Ovary (tissue), 9 donors: ENCODE data around the gene TMEM202. TPM values are rescaled to one million over a fixed set of nuclear protein-coding genes. Genes with fewer than 3 reads are reported as not detected.
"Not testable (repeated sequence)": the region's sequence is repeated elsewhere in the genome, so short reads cannot be mapped to it uniquely, and the experiment has no call there.

ENCODE experiments used
- DNase-seq, 5 donors: peaks; one replicate each; pipeline ENCODE4 v3.0.0-alpha.2; 2019 to 2020
- H3K27ac ChIP-seq, 2 donors: fragments of 200-600 bp; one replicate each; pipeline versions ENCODE4 v1.5.1 to v1.8.0; 2019 to 2022
- H3K27me3 ChIP-seq: fragments of 200-600 bp; one replicate; pipeline ENCODE4 v1.8.0; 2022
- H3K36me3 ChIP-seq: fragments of 200-600 bp; sonication (generic); one replicate; pipeline ENCODE4 v1.5.1; 2019
- H3K4me1 ChIP-seq: one replicate; pipeline ENCODE4 v1.8.1; 2013; ENCODE audit warnings: mild to moderate bottlenecking, moderate library complexity; ENCODE audit not compliant: insufficient read depth
- H3K4me3 ChIP-seq: fragments of 200-600 bp; sonication (generic); one replicate; pipeline ENCODE4 v1.5.1; 2017
- H3K9me3 ChIP-seq, 2 donors: fragments of 200-600 bp in 1 of 2; sonication (generic) in 1 of 2; one replicate each; pipeline versions ENCODE4 v1.5.1 to v1.8.1; 2013 to 2019; ENCODE audit warnings: mild to moderate bottlenecking in 1 of 2, moderate library complexity in 1 of 2
- EP300 ChIP-seq: sonication (generic); formaldehyde crosslinking; IDR thresholded peaks from one replicate; pipeline ENCODE4 v1.6.1; 2017; ENCODE audit warnings: antibody characterized with exemption
- POLR2A ChIP-seq: fragments of 450-650 bp; IDR thresholded peaks from one replicate; pipeline ENCODE4 v1.6.1; 2017; ENCODE audit warnings: antibody characterized with exemption, mild to moderate bottlenecking, moderate library complexity
- WGBS, 3 donors: extraction: QIAGEN DNeasy Blood & Tissue Kit in 1 of 3; methylation state at CpG; one replicate each; pipeline versions ENCODE4 v1.1.5 to v1.1.7; 2013 to 2017; 5-methylcytosine and 5-hydroxymethylcytosine counted together
- intact Hi-C, 4 donors: fragments of 100-400 bp; cut with DNase I; formaldehyde crosslinking; loops; one replicate each; pipeline versions ENCODE4 v1.11.0 to v1.15.1; 2022 to 2023
- polyA plus RNA-seq, 2 donors: library from polyadenylated mRNA; stranded (reverse); fragments of 200-250 nt in 1 of 2; fragments of 350-450 nt in 1 of 2; fragmentation: Illumina TruSeq in 1 of 2; extraction: RNeasy Lipid Tissue Mini Kit (QIAGEN cat#74804) in 1 of 2; gene quantifications; one replicate each; pipeline ENCODE4 v1.2.3, GENCODE V29; 2013 to 2014
- total RNA-seq, 7 donors: library from RNA; depleted of rRNA in 2 of 7; stranded (reverse); fragments of >200 nt in 2 of 7; fragmentation: NEBNext Ultra II Directional in 3 of 7; extraction: Animal tissue kit (Norgen Biotek cat#: 25700) in 3 of 7; gene quantifications; one replicate each; pipeline versions ENCODE4 v1.1.0 to v1.2.4, GENCODE V29; 2016 to 2023
- TF ChIP-seq, protein P1 (sequence below), 3 donors: fragments of 450-650 bp in 2 of 3; fragments of 200-600 bp in 1 of 3; IDR thresholded peaks; one replicate each; pipeline versions ENCODE4 v1.5.1 to v1.8.0; 2016 to 2022; ENCODE audit warnings: antibody characterized with exemption in 3 of 3, mild to moderate bottlenecking in 1 of 3
- donor health status: DM: no; HTN: no; CAD: no; lungs with moderate emphysema.
- donor health status: DM: no; HTN: no; CAD: no.
- donor health status: Bipolar disorder and iron deficiency.
- donor health status: DM: yes; HTN: yes; CAD: no.
- donor health status: DM: no; HTN: no; CAD: no.
- donor health status: DM: yes; HTN: yes; CAD: no.

Gene TMEM202
- total and polyA plus RNA-seq, 9 donors: not detected

- H3K4me1 ChIP-seq: no peaks in the 10 kb centered on the region
- no peaks in the 10 kb centered on the region for H3K36me3 ChIP-seq
- H3K4me3 ChIP-seq: no peak overlapping the region
- H3K27me3 ChIP-seq: no peaks in the 10 kb centered on the region
- DNase-seq: no peak
- no peaks in the 10 kb centered on the region for H3K9me3 ChIP-seq
- no peak overlapping the region for H3K27ac ChIP-seq
- no peak for TF ChIP-seq POLR2A
- no peak for TF ChIP-seq EP300
- TF ChIP-seq, protein P1, sequence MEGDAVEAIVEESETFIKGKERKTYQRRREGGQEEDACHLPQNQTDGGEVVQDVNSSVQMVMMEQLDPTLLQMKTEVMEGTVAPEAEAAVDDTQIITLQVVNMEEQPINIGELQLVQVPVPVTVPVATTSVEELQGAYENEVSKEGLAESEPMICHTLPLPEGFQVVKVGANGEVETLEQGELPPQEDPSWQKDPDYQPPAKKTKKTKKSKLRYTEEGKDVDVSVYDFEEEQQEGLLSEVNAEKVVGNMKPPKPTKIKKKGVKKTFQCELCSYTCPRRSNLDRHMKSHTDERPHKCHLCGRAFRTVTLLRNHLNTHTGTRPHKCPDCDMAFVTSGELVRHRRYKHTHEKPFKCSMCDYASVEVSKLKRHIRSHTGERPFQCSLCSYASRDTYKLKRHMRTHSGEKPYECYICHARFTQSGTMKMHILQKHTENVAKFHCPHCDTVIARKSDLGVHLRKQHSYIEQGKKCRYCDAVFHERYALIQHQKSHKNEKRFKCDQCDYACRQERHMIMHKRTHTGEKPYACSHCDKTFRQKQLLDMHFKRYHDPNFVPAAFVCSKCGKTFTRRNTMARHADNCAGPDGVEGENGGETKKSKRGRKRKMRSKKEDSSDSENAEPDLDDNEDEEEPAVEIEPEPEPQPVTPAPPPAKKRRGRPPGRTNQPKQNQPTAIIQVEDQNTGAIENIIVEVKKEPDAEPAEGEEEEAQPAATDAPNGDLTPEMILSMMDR (IDR thresholded peaks at IDR 0.05): no peak
- intact Hi-C loops: no loop called here
Measured at GRCh38 chr15:72404841-72405240, 6.7 kb downstream of the TMEM202 start.

DNA sequence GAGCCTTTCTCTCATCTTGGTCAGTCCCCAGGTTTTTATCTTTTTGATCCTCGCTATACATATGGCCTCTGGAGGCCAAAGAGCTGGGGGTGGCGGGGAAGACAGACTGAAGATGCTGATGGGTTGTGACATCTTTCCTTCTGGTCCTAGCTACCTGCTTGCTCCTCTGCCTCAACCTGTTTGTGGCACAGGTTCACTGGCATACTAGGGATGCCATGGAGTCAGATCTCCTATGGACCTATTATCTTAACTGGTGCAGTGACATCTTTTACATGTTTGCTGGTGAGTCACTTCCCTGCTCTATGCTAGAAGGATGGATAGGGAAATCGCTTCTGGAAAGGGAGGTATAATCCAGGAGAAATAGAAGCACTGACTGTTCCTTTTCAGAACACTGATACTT is 8.8 kb downstream of the TMEM202 start:
- H3K27ac ChIP-seq: no peak overlapping the region
- peaks cover 0 to 3% of the 10 kb centered on the region in 2 donors for H3K9me3 ChIP-seq
- H3K4me1 ChIP-seq: no peaks in the 10 kb centered on the region
- DNase-seq: no peak
- H3K27me3 ChIP-seq: no peaks in the 10 kb centered on the region
- intact Hi-C loops: no loop called here
- no peaks in the 10 kb centered on the region for H3K36me3 ChIP-seq
- TF ChIP-seq, protein P1 (IDR thresholded peaks at IDR 0.05): no peak
- no peak for TF ChIP-seq POLR2A
- TF ChIP-seq EP300: no peak
- 67 to 84% (median 75%) methylated on average over 3 of the region's 3 CpGs for WGBS, 3 donors
- H3K4me3 ChIP-seq: no peak overlapping the region

GRCh38 chr15:72411111-72411510 is 13.0 kb downstream of the TMEM202 start:
- no peak overlapping the region for H3K4me3 ChIP-seq
- H3K36me3 ChIP-seq: no peaks in the 10 kb centered on the region
- WGBS, 3 donors: 80 to 92% (median 82%) methylated on average over 5 of the region's 5 CpGs
- TF ChIP-seq EP300 (no peak), POLR2A (no peak)
- TF ChIP-seq, protein P1 (IDR thresholded peaks at IDR 0.05): no peak
- H3K27ac ChIP-seq: no peak overlapping the region
- H3K9me3 ChIP-seq: peaks cover 0 to 3% of the 10 kb centered on the region in 2 donors
- DNase-seq: no peak
- H3K27me3 ChIP-seq: no peaks in the 10 kb centered on the region
- H3K4me1 ChIP-seq: no peaks in the 10 kb centered on the region
- intact Hi-C loops: no loop called here

DNA sequence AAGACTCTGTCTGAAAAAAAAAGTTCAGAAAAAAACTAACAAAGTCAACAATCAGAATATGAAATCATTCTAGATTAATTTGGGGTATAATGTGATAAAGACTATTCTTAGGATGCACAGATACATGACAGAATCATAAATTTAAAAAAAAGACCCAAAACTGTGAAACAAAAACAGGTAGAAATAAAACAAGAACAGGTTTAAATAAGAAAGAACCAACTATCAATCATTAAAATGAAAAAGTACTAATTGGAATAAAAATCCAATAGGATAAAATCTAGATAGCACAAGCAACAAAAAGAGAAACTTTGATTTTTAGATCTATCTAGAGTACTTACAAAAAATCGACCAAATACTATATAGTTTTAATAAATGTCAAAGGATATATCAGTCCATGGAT is 13.4 kb downstream of the TMEM202 start:
- intact Hi-C loops: no loop called here
- no peak overlapping the region for H3K27ac ChIP-seq
- DNase-seq: no peak
- no peaks in the 10 kb centered on the region for H3K4me1 ChIP-seq
- H3K27me3 ChIP-seq: no peaks in the 10 kb centered on the region
- peaks cover 0 to 3% of the 10 kb centered on the region in 2 donors for H3K9me3 ChIP-seq
- H3K36me3 ChIP-seq: no peaks in the 10 kb centered on the region
- no peak for TF ChIP-seq POLR2A
- TF ChIP-seq, protein P1 (IDR thresholded peaks at IDR 0.05): no peak
- no peak for TF ChIP-seq EP300
- WGBS, 3 donors: 31 to 39% (median 32%) methylated on average over 1 of the region's 1 CpG
- H3K4me3 ChIP-seq: no peak overlapping the region

DNA sequence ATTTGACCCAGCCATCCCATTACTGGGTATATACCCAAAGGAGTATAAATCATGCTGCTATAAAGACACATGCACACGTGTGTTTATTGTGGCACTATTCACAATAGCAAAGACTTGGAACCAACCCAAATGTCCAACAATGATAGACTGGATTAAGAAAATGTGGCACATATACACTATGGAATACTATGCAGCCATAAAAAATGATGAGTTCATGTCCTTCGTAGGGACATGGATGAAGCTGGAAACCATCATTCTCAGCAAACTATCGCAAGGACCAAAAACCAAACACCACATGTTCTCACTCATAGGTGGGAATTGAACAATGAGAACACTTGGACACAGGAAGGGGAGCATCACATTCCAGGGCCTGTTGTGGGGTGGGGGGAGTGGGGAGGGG is 15.2 kb downstream of the TMEM202 start:
- intact Hi-C loops, H3K9me3 ChIP-seq, H3K4me1 ChIP-seq, H3K36me3 ChIP-seq, H3K27ac ChIP-seq, H3K4me3 ChIP-seq, H3K27me3 ChIP-seq, DNase-seq: not testable (repeated sequence)
- 79 to 95% (median 88%) methylated on average over 2 to 3 of the region's 3 CpGs for WGBS, 3 donors
